Measurements from ENCODE around the gene HPSE2.

HPSE2 gene

GRCh38 chr10:98967601-98968000 is 268.1 kb downstream of the HPSE2 start:
- TF ChIP-seq, protein P1, sequence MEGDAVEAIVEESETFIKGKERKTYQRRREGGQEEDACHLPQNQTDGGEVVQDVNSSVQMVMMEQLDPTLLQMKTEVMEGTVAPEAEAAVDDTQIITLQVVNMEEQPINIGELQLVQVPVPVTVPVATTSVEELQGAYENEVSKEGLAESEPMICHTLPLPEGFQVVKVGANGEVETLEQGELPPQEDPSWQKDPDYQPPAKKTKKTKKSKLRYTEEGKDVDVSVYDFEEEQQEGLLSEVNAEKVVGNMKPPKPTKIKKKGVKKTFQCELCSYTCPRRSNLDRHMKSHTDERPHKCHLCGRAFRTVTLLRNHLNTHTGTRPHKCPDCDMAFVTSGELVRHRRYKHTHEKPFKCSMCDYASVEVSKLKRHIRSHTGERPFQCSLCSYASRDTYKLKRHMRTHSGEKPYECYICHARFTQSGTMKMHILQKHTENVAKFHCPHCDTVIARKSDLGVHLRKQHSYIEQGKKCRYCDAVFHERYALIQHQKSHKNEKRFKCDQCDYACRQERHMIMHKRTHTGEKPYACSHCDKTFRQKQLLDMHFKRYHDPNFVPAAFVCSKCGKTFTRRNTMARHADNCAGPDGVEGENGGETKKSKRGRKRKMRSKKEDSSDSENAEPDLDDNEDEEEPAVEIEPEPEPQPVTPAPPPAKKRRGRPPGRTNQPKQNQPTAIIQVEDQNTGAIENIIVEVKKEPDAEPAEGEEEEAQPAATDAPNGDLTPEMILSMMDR (conservative IDR thresholded peaks at IDR 0.05; ENCODE audit: low read length): no peak
- no peak overlapping the region for H3K4me3 ChIP-seq (ENCODE audit: low read length)
- DNase-seq (ENCODE audit: low read depth): no peak

DNA sequence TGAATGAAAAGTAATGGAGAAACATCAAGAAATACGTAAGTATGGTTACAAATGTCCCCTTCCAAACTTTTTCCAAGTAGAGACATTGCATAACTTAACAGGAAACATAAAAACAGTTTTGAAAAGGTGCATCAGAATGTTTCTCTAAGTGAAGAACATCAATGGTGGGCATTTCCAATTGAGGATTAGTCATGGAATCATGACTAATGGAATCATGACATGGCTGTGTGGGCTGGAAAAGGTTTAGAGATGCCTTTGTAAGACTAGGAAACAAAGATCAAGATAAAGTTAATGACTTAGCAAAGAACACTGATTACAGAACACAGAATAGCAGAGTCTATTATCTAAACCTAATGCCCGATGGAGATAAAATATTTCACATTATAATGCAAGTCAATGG is 272.0 kb downstream of the HPSE2 start:
- H3K4me3 ChIP-seq (ENCODE audit: low read length): no peak overlapping the region
- TF ChIP-seq, protein P1 (conservative IDR thresholded peaks at IDR 0.05; ENCODE audit: low read length): no peak
- DNase-seq (ENCODE audit: low read depth): no peak

DNA sequence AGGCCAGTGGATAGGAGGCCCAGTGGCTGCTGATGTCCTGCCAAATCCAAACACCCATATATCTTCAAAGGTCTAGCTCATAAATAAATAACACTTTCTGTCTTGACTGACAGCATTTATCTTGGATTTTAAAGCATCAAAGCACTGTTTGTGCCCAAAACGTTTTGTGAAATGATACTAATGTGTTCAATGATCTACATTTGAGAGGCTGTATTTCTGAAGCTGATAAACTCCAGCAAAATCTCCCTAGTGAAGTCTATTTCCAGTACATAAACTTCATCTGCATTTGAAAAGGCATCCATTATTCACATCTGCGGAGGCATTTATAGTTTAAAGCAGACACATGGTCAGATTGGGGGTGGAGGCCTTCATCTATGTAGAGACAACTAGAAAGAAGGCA is 276.3 kb downstream of the HPSE2 start:
- TF ChIP-seq, protein P1 (conservative IDR thresholded peaks at IDR 0.05; ENCODE audit: low read length): no peak
- DNase-seq (ENCODE audit: low read depth): no peak
- no peak overlapping the region for H3K4me3 ChIP-seq (ENCODE audit: low read length)

DNA sequence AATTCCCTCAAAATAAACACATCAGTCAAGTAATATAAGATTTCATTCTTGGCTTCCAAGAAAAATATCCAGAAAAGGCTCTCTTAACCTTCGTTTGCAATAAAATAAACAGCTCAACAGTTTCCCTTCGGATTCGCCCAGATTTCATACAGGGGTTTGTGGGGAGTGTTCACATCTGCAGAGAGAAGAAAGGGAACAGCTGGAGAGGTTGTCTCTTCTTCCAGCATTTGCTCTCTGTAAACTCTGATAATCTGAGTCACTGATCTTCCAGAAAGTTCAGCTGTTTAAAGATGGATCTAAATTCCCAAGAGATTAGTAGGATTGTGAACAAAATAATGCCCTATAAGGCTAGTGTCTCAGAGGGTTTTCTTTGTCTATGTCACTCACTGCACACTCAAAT is 277.9 kb downstream of the HPSE2 start:
- no peak overlapping the region for H3K4me3 ChIP-seq (ENCODE audit: low read length)
- DNase-seq (ENCODE audit: low read depth): no peak
- TF ChIP-seq, protein P1 (conservative IDR thresholded peaks at IDR 0.05; ENCODE audit: low read length): no peak

- DNase-seq (ENCODE audit: low read depth): peak; percentile 13
- TF ChIP-seq, protein P1 (conservative IDR thresholded peaks at IDR 0.05; ENCODE audit: low read length): no peak
These were observed 278.9 kb downstream of the HPSE2 start for GRCh38 chr10:98956576-98957260.

GRCh38 chr10:98953251-98953650 is 282.4 kb downstream of the HPSE2 start:
- no peak for DNase-seq (ENCODE audit: low read depth)
- TF ChIP-seq, protein P1 (conservative IDR thresholded peaks at IDR 0.05; ENCODE audit: low read length): no peak
- H3K4me3 ChIP-seq (ENCODE audit: low read length): no peak overlapping the region

More at GRCh38 chr10:98956576-98957260, 278.9 kb downstream of the HPSE2 start:
- no peak overlapping the region for H3K4me3 ChIP-seq (ENCODE audit: low read length)

GRCh38 chr10:98951269-98952000 is 284.2 kb downstream of the HPSE2 start:
- TF ChIP-seq, protein P1 (conservative IDR thresholded peaks at IDR 0.05; ENCODE audit: low read length): no peak
- no peak for DNase-seq (ENCODE audit: low read depth)
- H3K4me3 ChIP-seq (ENCODE audit: low read length): no peak overlapping the region
